ENCODE measurements around the gene TRAF7.

TRAF7 gene

DNA sequence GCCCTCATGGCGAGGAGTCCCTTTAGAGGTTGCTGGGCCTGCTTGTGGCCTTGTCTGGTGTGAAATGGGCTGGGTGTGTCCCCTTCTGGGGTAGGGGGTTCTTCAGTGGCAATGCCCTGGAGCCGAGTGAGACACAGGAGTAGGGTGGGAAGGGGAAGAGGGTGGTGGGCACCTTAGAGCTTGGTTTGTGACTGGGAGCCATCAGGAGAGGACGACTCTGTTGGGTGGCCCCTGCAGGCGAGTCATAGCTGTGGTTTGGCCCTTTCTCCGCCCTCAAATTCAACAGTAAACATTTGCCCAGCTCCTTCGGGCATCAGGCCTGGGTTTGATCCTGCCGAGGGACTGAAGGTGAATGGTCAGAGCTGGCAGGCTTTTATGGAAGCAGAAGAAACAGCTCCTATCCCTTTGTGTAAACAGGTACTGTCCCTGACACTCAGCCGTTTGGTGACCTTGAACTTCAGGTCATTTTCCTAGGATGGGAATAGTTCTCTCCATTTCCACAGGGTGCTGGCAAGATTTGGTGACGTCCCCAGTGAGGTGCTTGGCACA is 70.7 kb downstream of the TRAF7 start:
- no peak for FAIRE-seq

DNA sequence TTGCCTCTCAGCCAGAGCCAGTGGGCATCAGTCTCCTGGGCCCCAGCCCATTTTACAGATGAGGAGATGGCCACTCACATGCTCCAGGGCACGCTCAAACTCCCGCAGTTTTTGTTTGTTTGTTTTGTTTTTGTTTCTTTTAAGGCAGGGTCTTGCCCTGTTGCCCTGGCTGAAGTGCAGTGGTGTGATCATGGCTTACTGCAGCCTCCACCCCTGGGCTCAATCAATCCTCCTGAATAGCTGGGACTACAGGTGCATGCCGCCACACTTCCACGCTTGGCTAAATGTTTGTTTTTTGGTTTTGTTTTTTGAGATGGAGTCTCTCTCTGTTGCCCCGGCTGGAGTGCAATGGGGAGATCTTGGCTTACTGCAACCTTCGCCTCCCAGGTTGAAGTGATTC is 71.3 kb downstream of the TRAF7 start:
- no peak for FAIRE-seq
